Neutrophil (primary cell): Measurements from ENCODE around the gene FALEC.

Source experiments
- H3K27ac ChIP-seq: fragments of 200-600 bp; sonication (generic); 2 replicates; pipeline ENCODE4 v1.5.1; 2016; ENCODE audit warnings: mild to moderate bottlenecking, moderate library complexity
- H3K27me3 ChIP-seq: fragments of 200-600 bp; sonication (generic); 2 replicates; pipeline ENCODE4 v1.6.0; 2016; ENCODE audit warnings: mild to moderate bottlenecking
- H3K36me3 ChIP-seq: fragments of 200-600 bp; sonication (generic); 2 replicates; pipeline ENCODE4 v1.5.1; 2017
- H3K4me1 ChIP-seq, 2 experiments: fragments of 200-600 bp in 1 of 2; sonication (generic) in 1 of 2; 1 replicate in 1 of 2; 2 replicates in 1 of 2; pipeline versions ENCODE4 v1.5.1 to v1.6.1; 2013 to 2016; ENCODE audit warnings: low read depth in 1 of 2, low read length in 1 of 2, mild to moderate bottlenecking in 1 of 2, moderate library complexity in 1 of 2; ENCODE audit not compliant: control insufficient read depth in 1 of 2, insufficient read depth in 1 of 2
- H3K4me3 ChIP-seq, 2 experiments: fragments of 200-600 bp in 1 of 2; sonication (generic) in 1 of 2; 1 replicate in 1 of 2; 2 replicates in 1 of 2; pipeline ENCODE4 v1.5.1; 2013 to 2016; ENCODE audit warnings: low read depth in 1 of 2, low read length in 1 of 2, mild to moderate bottlenecking in 1 of 2, moderate library complexity in 1 of 2
- H3K9me3 ChIP-seq: fragments of 200-600 bp; sonication (generic); 2 replicates; pipeline ENCODE4 v1.5.1; 2016
- CTCF ChIP-seq: fragments of 200-600 bp; sonication (generic); IDR thresholded peaks from 2 replicates; pipeline ENCODE4 v1.5.1; 2016; ENCODE audit warnings: antibody characterized with exemption

Gene FALEC

GRCh38 chr1:150550222-150551050 lies 34.9 kb downstream of the FALEC start:
- Histone ChIP-seq H3K36me3 (peaks cover 14% of the 10 kb centered on the region), H3K9me3 (no peaks in the 10 kb centered on the region), H3K4me1 (peaks cover 57 to 60% of the 10 kb centered on the region in 2 experiments), H3K27ac (peak overlapping the region; percentile 90), H3K4me3 (peak overlapping the region; percentile 68 to 77), H3K27me3 (peaks cover 48% of the 10 kb centered on the region)
- no peak for TF ChIP-seq CTCF

DNA sequence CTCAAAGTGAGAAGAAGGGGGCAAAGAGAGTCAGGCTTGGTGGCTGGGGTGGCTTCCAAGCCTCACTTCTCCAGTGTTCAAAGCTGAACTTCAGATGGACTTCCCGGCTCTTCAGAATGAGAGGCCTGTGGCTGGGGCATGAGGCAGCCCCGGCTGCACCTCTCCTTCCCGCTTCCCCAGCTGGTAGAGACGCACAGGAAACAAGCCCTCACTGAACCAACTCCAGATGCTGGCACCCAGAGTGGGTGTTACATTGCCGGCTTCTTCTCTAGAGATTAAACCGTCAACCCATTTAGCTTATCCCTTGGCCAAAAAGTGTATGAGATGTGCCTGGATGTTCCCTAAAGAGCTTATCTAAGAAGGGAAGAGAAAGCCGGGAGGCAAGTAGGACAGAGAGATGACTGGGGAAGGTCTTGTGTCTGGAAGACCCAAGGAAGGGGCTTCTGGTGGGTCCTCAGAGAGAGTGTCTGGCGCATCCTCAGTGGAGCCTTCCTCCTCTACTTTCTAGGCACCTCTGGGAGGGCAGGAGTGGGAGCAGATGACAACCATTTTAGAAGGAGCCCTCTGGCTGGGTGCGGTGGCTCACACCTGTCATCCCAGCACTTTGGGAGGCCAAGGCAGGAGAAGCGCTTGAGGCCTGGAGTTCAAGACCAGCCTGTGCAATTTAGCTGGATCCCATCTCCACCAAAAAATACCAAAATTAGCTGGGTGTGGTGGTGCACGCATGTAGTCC lies 35.7 kb downstream of the FALEC start:
- peak overlapping the region; percentile 26 to 65 for H3K4me3 ChIP-seq
- H3K36me3 ChIP-seq, result peaks cover 22% of the 10 kb centered on the region
- peaks cover 42% of the 10 kb centered on the region for H3K27me3 ChIP-seq
- H3K9me3 ChIP-seq, result no peaks in the 10 kb centered on the region
- H3K27ac ChIP-seq, result peak overlapping the region; percentile 90
- peaks cover 57 to 60% of the 10 kb centered on the region in 2 experiments for H3K4me1 ChIP-seq
- TF ChIP-seq CTCF, result no peak

DNA sequence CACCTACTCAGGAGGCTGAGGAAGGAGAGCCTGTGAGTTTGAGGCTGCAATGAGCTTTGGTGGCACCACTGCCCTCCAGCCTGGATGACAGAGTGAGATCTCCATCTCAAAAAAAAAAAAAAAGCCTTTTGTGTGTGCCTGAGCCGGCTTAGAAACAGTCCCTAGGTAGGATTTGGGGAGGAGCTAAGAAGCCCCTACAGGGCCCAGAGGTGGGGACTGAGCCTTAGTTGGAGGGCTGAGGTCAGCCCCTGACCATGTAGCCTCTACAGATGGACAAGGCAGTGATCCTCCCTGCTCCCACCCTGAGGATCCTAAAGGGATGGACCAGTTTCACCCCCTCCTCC lies 36.2 kb downstream of the FALEC start:
- Histone ChIP-seq H3K4me1 (peaks cover 57 to 60% of the 10 kb centered on the region in 2 experiments), H3K9me3 (no peaks in the 10 kb centered on the region), H3K27me3 (peaks cover 37% of the 10 kb centered on the region), H3K27ac (peak overlapping the region; percentile 90), H3K36me3 (peaks cover 27% of the 10 kb centered on the region), H3K4me3 (peak overlapping the region; percentile 51 to 65)
- no peak for TF ChIP-seq CTCF

- peaks cover 57 to 60% of the 10 kb centered on the region in 2 experiments for H3K4me1 ChIP-seq
- H3K27ac ChIP-seq, result peak overlapping the region; percentile 90
- peaks cover 31% of the 10 kb centered on the region for H3K27me3 ChIP-seq
- H3K9me3 ChIP-seq, result no peaks in the 10 kb centered on the region
- peak; percentile 33 for TF ChIP-seq CTCF
- peak overlapping the region; percentile 51 to 65 for H3K4me3 ChIP-seq
- H3K36me3 ChIP-seq, result peaks cover 33% of the 10 kb centered on the region
Observed at GRCh38 chr1:150552128-150552910, 36.8 kb downstream of the FALEC start.

- Histone ChIP-seq H3K27me3 (peaks cover 26% of the 10 kb centered on the region), H3K4me1 (peaks cover 57 to 60% of the 10 kb centered on the region in 2 experiments), H3K4me3 (peak overlapping the region; percentile 51 to 65), H3K9me3 (no peaks in the 10 kb centered on the region), H3K27ac (peak overlapping the region; percentile 90), H3K36me3 (peaks cover 39% of the 10 kb centered on the region)
- no peak for TF ChIP-seq CTCF
Observed at GRCh38 chr1:150552911-150553289, 37.3 kb downstream of the FALEC start.
